H9 (cell line): ENCODE measurements around the gene BAIAP2. TPM values are rescaled to one million over a fixed set of nuclear protein-coding genes. Genes with fewer than 3 reads are reported as not detected.

Experiments used
- DNase-seq: peaks from one replicate; pipeline ENCODE4 v3.0.0-alpha.2; 2017
- H2AFZ ChIP-seq: one replicate; pipeline ENCODE4 v1.6.1; 2013; ENCODE audit warnings: mild to moderate bottlenecking, low read length, control low read depth, moderate library complexity
- H2AK5ac ChIP-seq: 2 replicates; pipeline ENCODE4 v1.6.1; 2013; ENCODE audit warnings: low read length, control low read depth, mixed read lengths; ENCODE audit not compliant: insufficient read length
- H2BK120ac ChIP-seq: one replicate; pipeline ENCODE4 v1.6.1; 2013; ENCODE audit warnings: low read depth, mild to moderate bottlenecking, low read length, control low read depth, inconsistent platforms; ENCODE audit not compliant: poor library complexity, severe bottlenecking
- H2BK12ac ChIP-seq: 2 replicates; pipeline ENCODE4 v1.6.1; 2013; ENCODE audit warnings: low read length, control low read depth, mixed read lengths, low read depth; ENCODE audit not compliant: insufficient read length
- H2BK15ac ChIP-seq: 2 replicates; pipeline ENCODE4 v1.6.1; 2013; ENCODE audit warnings: low read depth, low read length, control low read depth
- H2BK20ac ChIP-seq: one replicate; pipeline ENCODE4 v1.6.1; 2013; ENCODE audit warnings: low read depth, mild to moderate bottlenecking, low read length, control low read depth, inconsistent platforms; ENCODE audit not compliant: poor library complexity, severe bottlenecking
- H2BK5ac ChIP-seq: 2 replicates; pipeline ENCODE4 v1.6.1; 2013; ENCODE audit warnings: low read length, control low read depth, mixed read lengths; ENCODE audit not compliant: insufficient read length
- H3K14ac ChIP-seq: 2 replicates; pipeline ENCODE4 v1.6.1; 2013; ENCODE audit warnings: low read length, control low read depth; ENCODE audit not compliant: insufficient read depth
- H3K18ac ChIP-seq: 2 replicates; pipeline ENCODE4 v1.6.1; 2013; ENCODE audit warnings: low read depth, mild to moderate bottlenecking, mixed read lengths, low read length, control low read depth; ENCODE audit not compliant: insufficient read length
- H3K23ac ChIP-seq: 2 replicates; pipeline ENCODE4 v1.6.1; 2013; ENCODE audit warnings: low read length, control low read depth, mixed read lengths, low read depth; ENCODE audit not compliant: insufficient read length
- H3K23me2 ChIP-seq: 2 replicates; pipeline ENCODE4 v1.6.1; 2013; ENCODE audit warnings: low read depth, mild to moderate bottlenecking, mixed read lengths, low read length, control low read depth; ENCODE audit not compliant: insufficient read length, poor library complexity, severe bottlenecking
- H3K27ac ChIP-seq: 2 replicates; pipeline ENCODE4 v1.5.1; 2013; ENCODE audit warnings: low read length, control low read depth, mixed read lengths, low read depth; ENCODE audit not compliant: insufficient read length
- H3K27me3 ChIP-seq: 2 replicates; pipeline ENCODE4 v1.6.1; 2013; ENCODE audit warnings: low read length, control low read depth, inconsistent platforms; ENCODE audit not compliant: insufficient read depth
- H3K4ac ChIP-seq: 2 replicates; pipeline ENCODE4 v1.6.1; 2013; ENCODE audit warnings: low read depth, mild to moderate bottlenecking, control low read depth, inconsistent platforms, low read length, moderate library complexity
- H3K4me1 ChIP-seq: 2 replicates; pipeline ENCODE4 v1.6.1; 2013; ENCODE audit warnings: low read length, control low read depth, inconsistent platforms; ENCODE audit not compliant: insufficient read depth
- H3K4me2 ChIP-seq: 2 replicates; pipeline ENCODE4 v1.6.1; 2013; ENCODE audit warnings: low read length, control low read depth, mixed read lengths; ENCODE audit not compliant: insufficient read length, insufficient read depth
- H3K56ac ChIP-seq: 2 replicates; pipeline ENCODE4 v1.6.1; 2013; ENCODE audit warnings: low read depth, mild to moderate bottlenecking, mixed read lengths, low read length, control low read depth; ENCODE audit not compliant: insufficient read length
- H3K79me1 ChIP-seq: 2 replicates; pipeline ENCODE4 v1.6.1; 2013; ENCODE audit warnings: low read depth, mild to moderate bottlenecking, moderate library complexity, low read length, control low read depth, inconsistent platforms; ENCODE audit not compliant: insufficient read depth, poor library complexity, severe bottlenecking
- H3K79me2 ChIP-seq: 2 replicates; pipeline ENCODE4 v1.6.1; 2013; ENCODE audit warnings: low read length, control low read depth, inconsistent platforms; ENCODE audit not compliant: insufficient read depth
- H3K9ac ChIP-seq: 2 replicates; pipeline ENCODE4 v1.6.1; 2013; ENCODE audit warnings: low read length, control low read depth, mixed read lengths; ENCODE audit not compliant: insufficient read length; ENCODE audit errors: extremely low read depth
- H3K9me3 ChIP-seq: one replicate; pipeline ENCODE4 v1.6.1; 2013; ENCODE audit warnings: low read depth, low read length, inconsistent platforms; ENCODE audit not compliant: control insufficient read depth
- H3T11ph ChIP-seq: one replicate; pipeline ENCODE4 v1.6.1; 2013; ENCODE audit warnings: mild to moderate bottlenecking, low read length, control low read depth, inconsistent platforms
- H4K20me1 ChIP-seq: one replicate; pipeline ENCODE4 v1.6.1; 2013; ENCODE audit not compliant: control insufficient read depth, insufficient read length, insufficient read depth
- H4K5ac ChIP-seq: 2 replicates; pipeline ENCODE4 v1.6.1; 2013; ENCODE audit warnings: low read depth, mild to moderate bottlenecking, mixed read lengths, low read length, control low read depth; ENCODE audit not compliant: insufficient read length
- H4K8ac ChIP-seq: replicated peaks from 2 replicates; pipeline ENCODE4 v1.6.1; 2013; ENCODE audit warnings: low read length, control low read depth, mixed read lengths, low read depth; ENCODE audit not compliant: insufficient read length
- H4K91ac ChIP-seq: 2 replicates; pipeline ENCODE4 v1.6.1; 2013; ENCODE audit warnings: low read depth, mild to moderate bottlenecking, moderate library complexity, mixed read lengths, low read length, control low read depth; ENCODE audit not compliant: insufficient read length
- H3K27ac Mint-ChIP-seq, 3 experiments: 2 replicates in 2 of 3; 3 replicates in 1 of 3; pipeline ENCODE4 v1.8.0; 2020 to 2021; ENCODE audit warnings: mixed read lengths in 3 of 3, mild to moderate bottlenecking in 1 of 3, moderate library complexity in 1 of 3
- H3K27me3 Mint-ChIP-seq: 2 replicates; pipeline ENCODE4 v1.8.0; 2021; ENCODE audit warnings: low read depth, mild to moderate bottlenecking, moderate library complexity, mixed read lengths
- H3K36me3 Mint-ChIP-seq, 3 experiments: 2 replicates in 2 of 3; 3 replicates in 1 of 3; pipeline ENCODE4 v1.8.0; 2020 to 2021; ENCODE audit warnings: low read depth in 3 of 3, mixed read lengths in 3 of 3; ENCODE audit not compliant: insufficient read depth in 1 of 3
- H3K4me1 Mint-ChIP-seq, 2 experiments: 2 replicates each; pipeline ENCODE4 v1.8.0; 2020; ENCODE audit warnings: mixed read lengths in 2 of 2
- H3K4me3 Mint-ChIP-seq, 2 experiments: 2 replicates in 1 of 2; 3 replicates in 1 of 2; pipeline ENCODE4 v1.8.0; 2020 to 2021; ENCODE audit warnings: mild to moderate bottlenecking in 2 of 2, mixed read lengths in 2 of 2, moderate library complexity in 1 of 2
- H3K9me3 Mint-ChIP-seq, 2 experiments: 2 replicates in 1 of 2; 3 replicates in 1 of 2; pipeline ENCODE4 v1.8.0; 2020; ENCODE audit warnings: mild to moderate bottlenecking in 2 of 2, mixed read lengths in 2 of 2, moderate library complexity in 1 of 2
- WGBS: extraction: QIAGEN DNeasy Blood & Tissue Kit; methylation state at CpG from one replicate; pipeline ENCODE4 v1.1.7; 2013; ENCODE audit warnings: missing lambda C conversion rate, low lambda C conversion rate, mixed read lengths; ENCODE audit not compliant: insufficient read length; ENCODE audit errors: extremely low coverage; 5-methylcytosine and 5-hydroxymethylcytosine counted together
- total RNA-seq: library from RNA; stranded (reverse); gene quantifications from 2 replicates; pipeline ENCODE4 v1.2.1, GENCODE V29; 2021
- TF ChIP-seq, protein P1 (sequence below): fragments of 200-600 bp; sonication (generic); conservative IDR thresholded peaks from 3 replicates; pipeline ENCODE4 v1.8.0; 2021; ENCODE audit warnings: antibody characterized with exemption, mild to moderate bottlenecking

Gene BAIAP2
- total RNA-seq, 1 experiment from 2014 or later: 27.8 TPM

DNA sequence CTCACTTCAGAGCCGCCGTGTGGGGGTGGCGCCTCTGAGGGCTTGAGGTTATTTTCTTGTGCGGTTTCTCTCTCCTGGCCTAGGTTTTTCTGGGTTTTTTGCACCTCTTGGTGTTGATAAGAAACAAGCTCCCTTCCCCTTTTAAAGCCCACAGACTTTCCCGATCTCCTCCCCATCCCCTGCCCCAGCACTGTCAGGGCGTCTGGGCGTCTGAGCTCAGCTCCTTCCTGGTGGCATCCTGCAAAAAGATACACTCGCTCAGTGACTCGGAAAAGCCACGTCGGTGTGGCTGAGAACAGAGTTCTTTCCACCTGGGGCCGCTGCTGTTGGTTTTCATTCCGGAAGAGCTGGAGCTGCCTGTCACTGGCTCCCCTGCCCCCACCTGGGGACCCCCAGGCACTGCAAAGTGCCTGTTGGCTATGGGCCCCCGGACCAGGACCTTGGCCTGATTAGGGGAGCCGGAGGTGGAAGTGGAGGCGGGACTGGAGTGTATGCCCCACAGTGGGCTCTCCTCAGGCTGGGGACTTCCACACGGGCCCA lies 14.5 kb downstream of the BAIAP2 start:
- Histone ChIP-seq H3K4me1 (no peaks in the 10 kb centered on the region), H3T11ph (no peak overlapping the region), H4K8ac (no peak overlapping the region), H3K79me2 (peaks cover 2% of the 10 kb centered on the region; the same call in 1 of the 2 replicates), H3K18ac (no peak overlapping the region), H3K27me3 (no peaks in the 10 kb centered on the region), H4K91ac (no peak overlapping the region), H2BK20ac (no peak overlapping the region), H2AK5ac (no peak overlapping the region), H2BK5ac (no peak overlapping the region), H3K4me2 (no peak overlapping the region), H2AFZ (no peak overlapping the region), H3K9ac (no peak overlapping the region), H3K4ac (no peak overlapping the region), H2BK12ac (no peak overlapping the region), H3K23ac (no peak overlapping the region), H2BK120ac (no peak overlapping the region), H3K9me3 (no peaks in the 10 kb centered on the region), H3K23me2 (no peaks in the 10 kb centered on the region), H3K14ac (no peak overlapping the region; the same call in 1 of the 2 replicates), H3K56ac (no peak overlapping the region), H4K5ac (no peak overlapping the region), H3K27ac (no peak overlapping the region), H2BK15ac (no peak overlapping the region), H3K79me1 (no peaks in the 10 kb centered on the region), H4K20me1 (peaks cover 2% of the 10 kb centered on the region)
- peaks cover 17 to 28% of the 10 kb centered on the region in 2 experiments for H3K4me1 Mint-ChIP-seq
- H3K27me3 Mint-ChIP-seq: no peaks in the 10 kb centered on the region
- H3K36me3 Mint-ChIP-seq: no peaks in the 10 kb centered on the region; a peak in 1 of 7 replicates
- H3K4me3 Mint-ChIP-seq: no peak overlapping the region
- TF ChIP-seq, protein P1, sequence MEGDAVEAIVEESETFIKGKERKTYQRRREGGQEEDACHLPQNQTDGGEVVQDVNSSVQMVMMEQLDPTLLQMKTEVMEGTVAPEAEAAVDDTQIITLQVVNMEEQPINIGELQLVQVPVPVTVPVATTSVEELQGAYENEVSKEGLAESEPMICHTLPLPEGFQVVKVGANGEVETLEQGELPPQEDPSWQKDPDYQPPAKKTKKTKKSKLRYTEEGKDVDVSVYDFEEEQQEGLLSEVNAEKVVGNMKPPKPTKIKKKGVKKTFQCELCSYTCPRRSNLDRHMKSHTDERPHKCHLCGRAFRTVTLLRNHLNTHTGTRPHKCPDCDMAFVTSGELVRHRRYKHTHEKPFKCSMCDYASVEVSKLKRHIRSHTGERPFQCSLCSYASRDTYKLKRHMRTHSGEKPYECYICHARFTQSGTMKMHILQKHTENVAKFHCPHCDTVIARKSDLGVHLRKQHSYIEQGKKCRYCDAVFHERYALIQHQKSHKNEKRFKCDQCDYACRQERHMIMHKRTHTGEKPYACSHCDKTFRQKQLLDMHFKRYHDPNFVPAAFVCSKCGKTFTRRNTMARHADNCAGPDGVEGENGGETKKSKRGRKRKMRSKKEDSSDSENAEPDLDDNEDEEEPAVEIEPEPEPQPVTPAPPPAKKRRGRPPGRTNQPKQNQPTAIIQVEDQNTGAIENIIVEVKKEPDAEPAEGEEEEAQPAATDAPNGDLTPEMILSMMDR: no peak
- no peak for DNase-seq
- peak overlapping the region in 1 of 3 experiments; percentile 30; a peak in 1 of 7 replicates for H3K27ac Mint-ChIP-seq
- no peaks in the 10 kb centered on the region for H3K9me3 Mint-ChIP-seq
- no CpG with 5 or more reads among the region's 17 CpGs for WGBS
